Inferior parietal cortex (tissue), 1 donor: Measurements from ENCODE around the gene UNG.

Experiments used
- DNase-seq: peaks from one replicate; pipeline ENCODE4 v3.0.0-alpha.2; 2016; ENCODE audit errors: extremely low spot score

UNG gene

GRCh38 chr12:109088818-109089217, 8.6 kb upstream of the UNG start:
- no peak for DNase-seq

- DNase-seq: no peak
These were observed 7.7 kb upstream of the UNG start for GRCh38 chr12:109089683-109090082.

GRCh38 chr12:109092497-109093021, 4.8 kb upstream of the UNG start:
- no peak for DNase-seq

- peak; percentile 93 for DNase-seq
These were observed 4.1 kb upstream of the UNG start, which contains the start of gene ALKBH2 for GRCh38 chr12:109093022-109093918. TSS of gene ALKBH2 (minus strand) at chr12:109093472. CDS start at chr12:109092786, 686 bp downstream.

GRCh38 chr12:109097140-109097434, 310 bp upstream of the UNG start:
- DNase-seq: no peak

- no peak for DNase-seq
These were observed 797 bp downstream of the UNG start for GRCh38 chr12:109098183-109098604.

GRCh38 chr12:109098651-109099050, 1.3 kb downstream of the UNG start:
- no peak for DNase-seq

GRCh38 chr12:109099431-109100020, 2.1 kb downstream of the UNG start:
- DNase-seq: no peak

- DNase-seq: no peak
These were observed 3.3 kb downstream of the UNG start for GRCh38 chr12:109100741-109101140.

GRCh38 chr12:109102491-109102890, 5.1 kb downstream of the UNG start:
- no peak for DNase-seq

- DNase-seq: no peak
These were observed 7.8 kb downstream of the UNG start for GRCh38 chr12:109105176-109105575.

- DNase-seq: no peak
These were observed 12.5 kb downstream of the UNG start for GRCh38 chr12:109109746-109110350.

- DNase-seq: peak; percentile 78
These were observed 13.6 kb downstream of the UNG start for GRCh38 chr12:109110988-109111495.

- DNase-seq: no peak
These were observed 15.5 kb downstream of the UNG start for GRCh38 chr12:109112720-109113465.

GRCh38 chr12:109113661-109114321, 16.4 kb downstream of the UNG start:
- no peak for DNase-seq

- no peak for DNase-seq
These were observed 17.2 kb downstream of the UNG start for GRCh38 chr12:109114644-109115043.

GRCh38 chr12:109115404-109115757, 18.0 kb downstream of the UNG start:
- no peak for DNase-seq

- DNase-seq: peak; percentile 59
These were observed 18.6 kb downstream of the UNG start, which contains the start of gene ACACB for GRCh38 chr12:109115758-109116610. TSS of gene ACACB (plus strand) at chr12:109116587. CDS start at chr12:109139406, 22,819 bp downstream.

GRCh38 chr12:109116611-109116949, 19.2 kb downstream of the UNG start:
- no peak for DNase-seq

- DNase-seq: no peak
These were observed 22.7 kb downstream of the UNG start for GRCh38 chr12:109120095-109120494.
